Left ventricle myocardium inferior (tissue), 1 donor: Measurements from ENCODE around the gene LY6G6D. TPM values are rescaled to one million over a fixed set of nuclear protein-coding genes. Genes with fewer than 3 reads are reported as not detected.

ENCODE experiments used
- DNase-seq: peaks from one replicate; pipeline ENCODE4 v3.0.0-alpha.2; 2020
- H3K27ac ChIP-seq: fragments of 200-600 bp; replicated peaks from 2 replicates; pipeline ENCODE4 v1.8.0; 2021
- H3K27me3 ChIP-seq: fragments of 200-600 bp; 2 replicates; pipeline ENCODE4 v1.8.0; 2021; ENCODE audit warnings: low read depth
- H3K36me3 ChIP-seq: fragments of 200-600 bp; 2 replicates; pipeline ENCODE4 v1.8.0; 2021
- H3K4me1 ChIP-seq: fragments of 200-600 bp; 2 replicates; pipeline ENCODE4 v1.8.0; 2021
- H3K4me3 ChIP-seq: fragments of 200-600 bp; 2 replicates; pipeline ENCODE4 v1.8.0; 2021; ENCODE audit warnings: mild to moderate bottlenecking, moderate library complexity
- H3K9me3 ChIP-seq: fragments of 200-600 bp; replicated peaks from 2 replicates; pipeline ENCODE4 v1.8.0; 2021
- intact Hi-C: fragments of 100-400 bp; cut with micrococcal nuclease; formaldehyde crosslinking; loops from one replicate; pipeline ENCODE4 v1.11.0; 2022
- long read RNA-seq: library from polyadenylated mRNA; unstranded; transcript quantifications from one replicate; pipeline ENCODE4 v2.0.0, GENCODE V29; 2021
- total RNA-seq: library from RNA; stranded (reverse); fragmentation: NEBNext Ultra II Directional; extraction: Animal tissue kit (Norgen Biotek cat#: 25700); gene quantifications from one replicate; pipeline ENCODE4 v1.2.1, GENCODE V29; 2021
- TF ChIP-seq, protein P1 (sequence below): fragments of 200-600 bp; IDR thresholded peaks from 2 replicates; pipeline ENCODE4 v1.8.0; 2021; ENCODE audit warnings: antibody characterized with exemption, mild to moderate bottlenecking, borderline replicate concordance
- donor health status: DM: no; HTN: yes; CAD: no; lungs with severe emphysema.

Gene LY6G6D, protein sequence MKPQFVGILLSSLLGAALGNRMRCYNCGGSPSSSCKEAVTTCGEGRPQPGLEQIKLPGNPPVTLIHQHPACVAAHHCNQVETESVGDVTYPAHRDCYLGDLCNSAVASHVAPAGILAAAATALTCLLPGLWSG
- total RNA-seq, result not detected
- long read RNA-seq, result 0 reads

DNA sequence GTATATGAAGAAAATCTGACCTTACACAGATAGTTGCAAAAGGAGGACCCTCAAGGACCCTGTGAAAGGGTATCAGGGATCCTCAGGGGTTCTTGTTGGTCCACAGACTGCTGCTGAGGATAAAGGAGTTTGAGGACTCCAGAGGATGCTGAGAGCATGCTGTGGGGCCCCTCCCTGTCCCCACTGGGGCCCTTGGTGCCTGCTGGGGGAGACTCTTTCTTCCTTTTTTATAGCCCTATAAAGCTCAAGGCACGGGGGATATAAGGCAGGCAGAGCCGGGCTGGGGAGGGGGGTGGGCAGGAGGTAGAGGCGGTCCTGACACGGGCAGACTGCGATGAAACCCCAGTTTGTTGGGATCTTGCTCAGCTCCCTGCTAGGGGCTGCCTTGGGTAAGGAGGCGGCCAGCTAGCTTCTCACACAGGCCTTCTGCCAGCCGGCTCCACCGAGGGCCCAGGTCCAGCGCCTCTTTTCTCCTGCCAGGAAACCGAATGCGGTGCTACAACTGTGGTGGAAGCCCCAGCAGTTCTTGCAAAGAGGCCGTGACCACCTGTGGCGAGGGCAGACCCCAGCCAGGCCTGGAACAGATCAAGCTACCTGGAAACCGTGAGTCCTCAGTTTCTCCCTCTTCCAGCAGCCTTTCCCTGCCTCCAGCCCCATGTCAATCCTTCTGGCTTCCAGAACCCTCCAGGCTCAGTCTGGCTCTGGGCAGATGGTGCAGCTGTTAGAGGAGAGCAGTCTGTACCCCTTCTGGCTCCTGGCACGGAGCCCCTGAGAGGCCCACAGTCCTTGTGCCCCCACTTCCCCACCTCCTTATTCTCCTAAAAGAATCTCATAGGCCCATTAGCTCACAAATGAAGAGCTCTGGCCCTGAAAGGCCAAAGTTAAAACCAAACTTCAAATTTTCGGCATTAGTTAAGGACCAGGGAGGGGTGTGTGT, at the start of gene LY6G6D:
TSS of gene LY6G6D (plus strand) at position 327 of the 937 bp plus-strand sequence. CDS start at position 335, 8 bp downstream.
- Histone ChIP-seq H3K27ac (no peak within 1 kb of the TSS), H3K36me3 (no peaks in the 10 kb centered on the region), H3K9me3 (no peaks in the 10 kb centered on the region), H3K4me1 (no peaks in the 10 kb centered on the region), H3K27me3 (peaks cover 4% of the 10 kb centered on the region), H3K4me3 (no peak within 1 kb of the TSS)
- TF ChIP-seq, protein P1, sequence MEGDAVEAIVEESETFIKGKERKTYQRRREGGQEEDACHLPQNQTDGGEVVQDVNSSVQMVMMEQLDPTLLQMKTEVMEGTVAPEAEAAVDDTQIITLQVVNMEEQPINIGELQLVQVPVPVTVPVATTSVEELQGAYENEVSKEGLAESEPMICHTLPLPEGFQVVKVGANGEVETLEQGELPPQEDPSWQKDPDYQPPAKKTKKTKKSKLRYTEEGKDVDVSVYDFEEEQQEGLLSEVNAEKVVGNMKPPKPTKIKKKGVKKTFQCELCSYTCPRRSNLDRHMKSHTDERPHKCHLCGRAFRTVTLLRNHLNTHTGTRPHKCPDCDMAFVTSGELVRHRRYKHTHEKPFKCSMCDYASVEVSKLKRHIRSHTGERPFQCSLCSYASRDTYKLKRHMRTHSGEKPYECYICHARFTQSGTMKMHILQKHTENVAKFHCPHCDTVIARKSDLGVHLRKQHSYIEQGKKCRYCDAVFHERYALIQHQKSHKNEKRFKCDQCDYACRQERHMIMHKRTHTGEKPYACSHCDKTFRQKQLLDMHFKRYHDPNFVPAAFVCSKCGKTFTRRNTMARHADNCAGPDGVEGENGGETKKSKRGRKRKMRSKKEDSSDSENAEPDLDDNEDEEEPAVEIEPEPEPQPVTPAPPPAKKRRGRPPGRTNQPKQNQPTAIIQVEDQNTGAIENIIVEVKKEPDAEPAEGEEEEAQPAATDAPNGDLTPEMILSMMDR, result no peak
- intact Hi-C loops, result no loop called here
- no peak for DNase-seq

DNA sequence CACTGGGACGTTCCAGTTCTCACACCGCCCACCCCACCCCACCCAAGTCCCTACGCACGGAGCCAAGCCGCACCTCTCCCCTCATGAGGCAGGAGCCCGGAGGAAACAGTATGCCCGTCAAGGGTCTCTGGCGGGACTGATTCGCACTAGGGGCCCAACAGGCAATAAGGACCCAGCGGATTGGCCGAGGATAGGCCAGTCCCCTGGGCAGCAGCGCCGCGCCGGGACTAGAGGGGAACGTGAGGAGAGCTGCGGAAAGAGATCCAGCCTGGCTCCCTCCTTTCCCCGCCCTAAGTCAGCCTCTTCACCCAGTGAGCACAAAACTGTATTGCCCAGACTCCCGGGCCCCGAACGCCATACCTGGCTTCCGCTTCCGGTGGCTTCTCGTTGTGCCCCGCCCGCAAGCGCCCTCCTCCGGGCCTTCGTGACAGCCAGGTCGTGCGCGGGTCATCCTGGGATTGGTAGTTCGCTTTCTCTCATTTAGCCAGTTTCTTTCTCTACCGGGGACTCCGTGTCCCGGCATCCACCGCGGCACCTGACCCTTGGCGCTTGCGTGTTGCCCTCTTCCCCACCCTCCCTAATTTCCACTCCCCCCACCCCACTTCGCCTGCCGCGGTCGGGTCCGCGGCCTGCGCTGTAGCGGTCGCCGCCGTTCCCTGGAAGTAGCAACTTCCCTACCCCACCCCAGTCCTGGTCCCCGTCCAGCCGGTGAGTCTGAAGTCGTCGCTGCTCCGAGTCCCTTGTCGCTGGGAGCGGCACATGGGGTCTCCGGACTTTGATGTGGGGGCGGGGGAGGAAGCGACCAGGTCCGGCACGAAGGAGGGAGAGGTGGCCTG, 49.4 kb upstream of the LY6G6D start, which contains the start of gene CSNK2B:
TSS of gene CSNK2B (plus strand) at position 580 of the 836 bp plus-strand sequence. CDS start 752 bp downstream, outside the sequence.
- Histone ChIP-seq H3K4me3 (peak within 1 kb of the TSS; percentile 78), H3K36me3 (peaks cover 55% of the 10 kb centered on the region), H3K9me3 (no peaks in the 10 kb centered on the region), H3K4me1 (peaks cover 73% of the 10 kb centered on the region), H3K27ac (peak within 1 kb of the TSS; percentile 96), H3K27me3 (no peaks in the 10 kb centered on the region)
- DNase-seq, result peak; percentile 99
- intact Hi-C loops, result no loop called here
- TF ChIP-seq, protein P1, result no peak

DNA sequence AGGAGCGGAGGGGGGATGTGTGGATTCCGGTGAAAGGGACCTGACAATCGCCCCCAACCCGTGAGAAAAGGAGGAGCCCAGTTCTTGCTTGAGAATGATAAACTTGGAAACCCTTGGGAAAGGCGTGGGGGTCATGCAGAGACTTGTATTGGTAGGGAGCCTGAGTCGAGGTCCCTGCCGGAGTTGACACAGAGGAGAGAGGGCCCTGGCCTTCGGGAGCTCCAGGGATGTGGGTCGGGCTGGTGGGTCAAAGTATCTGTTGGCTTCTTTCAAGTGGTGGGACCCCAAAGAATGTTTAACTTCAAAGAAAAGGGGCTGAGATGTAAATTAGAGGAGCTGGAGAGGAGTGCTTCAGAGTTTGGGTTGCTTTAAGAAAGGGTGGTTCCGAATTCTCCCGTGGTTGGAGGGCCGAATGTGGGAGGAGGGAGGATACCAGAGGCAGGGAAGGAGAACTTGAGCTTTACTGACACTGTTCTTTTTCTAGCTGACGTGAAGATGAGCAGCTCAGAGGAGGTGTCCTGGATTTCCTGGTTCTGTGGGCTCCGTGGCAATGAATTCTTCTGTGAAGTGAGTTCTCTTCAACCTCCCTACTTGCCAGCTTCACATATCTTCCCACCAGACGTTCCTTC, 48.7 kb upstream of the LY6G6D start:
- DNase-seq, result no peak
- H3K36me3 ChIP-seq, result peaks cover 61% of the 10 kb centered on the region
- intact Hi-C loops, result no loop called here

DNA sequence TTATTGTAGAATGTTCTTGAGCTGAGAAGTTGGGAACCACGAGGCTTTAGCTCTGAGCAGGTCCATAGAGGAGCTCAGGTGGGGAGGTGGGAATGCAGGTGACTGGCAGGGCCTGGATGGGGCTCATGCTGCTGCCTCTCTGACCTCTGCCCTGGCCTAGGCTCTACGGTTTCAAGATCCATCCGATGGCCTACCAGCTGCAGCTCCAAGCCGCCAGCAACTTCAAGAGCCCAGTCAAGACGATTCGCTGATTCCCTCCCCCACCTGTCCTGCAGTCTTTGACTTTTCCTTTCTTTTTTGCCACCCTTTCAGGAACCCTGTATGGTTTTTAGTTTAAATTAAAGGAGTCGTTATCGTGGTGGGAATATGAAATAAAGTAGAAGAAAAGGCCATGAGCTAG, 45.5 kb upstream of the LY6G6D start, which contains the start of gene LY6G5B:
TSS of gene LY6G5B (plus strand) at position 301 of the 400 bp plus-strand sequence. CDS start 975 bp downstream, outside the sequence.
- H3K9me3 ChIP-seq, result no peaks in the 10 kb centered on the region
- H3K27ac ChIP-seq, result no peak within 1 kb of the TSS
- no peak for DNase-seq
- intact Hi-C loops, result no loop called here
- no peaks in the 10 kb centered on the region for H3K27me3 ChIP-seq
- H3K4me1 ChIP-seq, result peaks cover 35% of the 10 kb centered on the region
- TF ChIP-seq, protein P1, result no peak
- H3K4me3 ChIP-seq, result no peak within 1 kb of the TSS
- H3K36me3 ChIP-seq, result peaks cover 67% of the 10 kb centered on the region

More for the DNA sequence above, 48.7 kb upstream of the LY6G6D start:
- TF ChIP-seq, protein P1, result no peak
- Histone ChIP-seq H3K4me1 (peaks cover 66% of the 10 kb centered on the region), H3K27ac (peak overlapping the region; percentile 96), H3K27me3 (no peaks in the 10 kb centered on the region), H3K4me3 (peak overlapping the region; percentile 78), H3K9me3 (no peaks in the 10 kb centered on the region)
